ENCODE measurements around the gene RMI2. TPM values are rescaled to one million over a fixed set of nuclear protein-coding genes. Genes with fewer than 3 reads are reported as not detected.
A peak's percentile ranks its signal among the peaks of the same experiment; 100 is the strongest.

RMI2 gene
- total and polyA plus RNA-seq, 9 of the 15 experiments (the other 6 are each of a cell fraction or from before 2014, with no cell fraction given) = 8.0 to 43.4 (median 32.5) TPM

- no peak for TF ChIP-seq ZNF407 (IDR thresholded peaks at IDR 0.05; ENCODE audit: low read depth)
- peak; percentile 84 for TF ChIP-seq RBM25 (IDR thresholded peaks at IDR 0.05; ENCODE audit: low read depth, low read length, severe bottlenecking)
- no peak for TF ChIP-seq HEY1 (CRISPR knock-in tag; IDR thresholded peaks at IDR 0.05; ENCODE audit: borderline replicate concordance)
- no peak for TF ChIP-seq ATF2 (CRISPR knock-in tag; IDR thresholded peaks at IDR 0.05)
- peak; percentile 93 for TF ChIP-seq BCOR (IDR thresholded peaks at IDR 0.05)
- TF ChIP-seq, protein P1, sequence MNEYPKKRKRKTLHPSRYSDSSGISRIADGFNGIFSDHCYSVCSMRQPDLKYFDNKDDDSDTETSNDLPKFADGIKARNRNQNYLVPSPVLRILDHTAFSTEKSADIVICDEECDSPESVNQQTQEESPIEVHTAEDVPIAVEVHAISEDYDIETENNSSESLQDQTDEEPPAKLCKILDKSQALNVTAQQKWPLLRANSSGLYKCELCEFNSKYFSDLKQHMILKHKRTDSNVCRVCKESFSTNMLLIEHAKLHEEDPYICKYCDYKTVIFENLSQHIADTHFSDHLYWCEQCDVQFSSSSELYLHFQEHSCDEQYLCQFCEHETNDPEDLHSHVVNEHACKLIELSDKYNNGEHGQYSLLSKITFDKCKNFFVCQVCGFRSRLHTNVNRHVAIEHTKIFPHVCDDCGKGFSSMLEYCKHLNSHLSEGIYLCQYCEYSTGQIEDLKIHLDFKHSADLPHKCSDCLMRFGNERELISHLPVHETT (CRISPR knock-in tag; conservative IDR thresholded peaks at IDR 0.05 in 1 of 2, IDR thresholded peaks at IDR 0.05 in 1 of 2) = no peak
- no peak for TF ChIP-seq ZNF175 (CRISPR knock-in tag; IDR thresholded peaks at IDR 0.05; ENCODE audit: low read depth)
- TF ChIP-seq MYBL2 (IDR thresholded peaks at IDR 0.05; ENCODE audit: low read depth) = no peak
- TF ChIP-seq MYBL2 (CRISPR knock-in tag; IDR thresholded peaks at IDR 0.05; ENCODE audit: borderline replicate concordance) = no peak
- no peak for TF ChIP-seq ZNF24 (IDR thresholded peaks at IDR 0.05)
- TF ChIP-seq, protein P2, sequence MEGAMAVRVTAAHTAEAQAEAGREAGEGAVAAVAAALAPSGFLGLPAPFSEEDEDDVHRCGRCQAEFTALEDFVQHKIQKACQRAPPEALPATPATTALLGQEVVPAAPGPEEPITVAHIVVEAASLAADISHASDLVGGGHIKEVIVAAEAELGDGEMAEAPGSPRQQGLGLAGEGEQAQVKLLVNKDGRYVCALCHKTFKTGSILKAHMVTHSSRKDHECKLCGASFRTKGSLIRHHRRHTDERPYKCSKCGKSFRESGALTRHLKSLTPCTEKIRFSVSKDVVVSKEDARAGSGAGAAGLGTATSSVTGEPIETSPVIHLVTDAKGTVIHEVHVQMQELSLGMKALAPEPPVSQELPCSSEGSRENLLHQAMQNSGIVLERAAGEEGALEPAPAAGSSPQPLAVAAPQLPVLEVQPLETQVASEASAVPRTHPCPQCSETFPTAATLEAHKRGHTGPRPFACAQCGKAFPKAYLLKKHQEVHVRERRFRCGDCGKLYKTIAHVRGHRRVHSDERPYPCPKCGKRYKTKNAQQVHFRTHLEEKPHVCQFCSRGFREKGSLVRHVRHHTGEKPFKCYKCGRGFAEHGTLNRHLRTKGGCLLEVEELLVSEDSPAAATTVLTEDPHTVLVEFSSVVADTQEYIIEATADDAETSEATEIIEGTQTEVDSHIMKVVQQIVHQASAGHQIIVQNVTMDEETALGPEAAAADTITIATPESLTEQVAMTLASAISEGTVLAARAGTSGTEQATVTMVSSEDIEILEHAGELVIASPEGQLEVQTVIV (CRISPR knock-in tag; IDR thresholded peaks at IDR 0.05; ENCODE audit: borderline replicate concordance) = no peak
- TF ChIP-seq NFE2 (IDR thresholded peaks at IDR 0.05; ENCODE audit: low read depth) = no peak
- TF ChIP-seq CBX3 (IDR thresholded peaks at IDR 0.05; ENCODE audit: borderline replicate concordance in 1 of 2, low read length in 2 of 2) = 0 out of 3 replicates have a peak, but pooled peaks of 1 of the 2 experiments have one; percentile 22
Observed at GRCh38 chr16:11331967-11332366, 13.3 kb upstream of the RMI2 start (continued).
